Fibroblast of villous mesenchyme (primary cell): ENCODE data around the gene DUSP1. TPM values are rescaled to one million over a fixed set of nuclear protein-coding genes. Genes with fewer than 3 reads are reported as not detected.
A peak's percentile ranks its signal among the peaks of the same experiment; 100 is the strongest.
"Not testable (repeated sequence)": the region's sequence is repeated elsewhere in the genome, so short reads cannot be mapped to it uniquely, and the experiment has no call there.

ENCODE experiments used
- DNase-seq: peaks from one replicate; pipeline ENCODE4 v3.0.0-alpha.2; 2010; ENCODE audit warnings: low read depth
- H3K4me3 ChIP-seq: 2 replicates; pipeline ENCODE4 v1.5.1; 2011; ENCODE audit warnings: low read depth, mild to moderate bottlenecking, low read length
- CTCF ChIP-seq: IDR thresholded peaks from 2 replicates; pipeline ENCODE4 v1.5.1; 2012; ENCODE audit warnings: low read depth, mild to moderate bottlenecking, low read length; ENCODE audit not compliant: insufficient read depth
- total RNA-seq: library from RNA; depleted of rRNA; stranded (reverse); fragments of >200 nt; gene quantifications from 2 replicates; pipeline ENCODE4 v1.2.3, GENCODE V29; 2012

DUSP1 gene
- total RNA-seq, 1 donor, result 246 TPM

DNA sequence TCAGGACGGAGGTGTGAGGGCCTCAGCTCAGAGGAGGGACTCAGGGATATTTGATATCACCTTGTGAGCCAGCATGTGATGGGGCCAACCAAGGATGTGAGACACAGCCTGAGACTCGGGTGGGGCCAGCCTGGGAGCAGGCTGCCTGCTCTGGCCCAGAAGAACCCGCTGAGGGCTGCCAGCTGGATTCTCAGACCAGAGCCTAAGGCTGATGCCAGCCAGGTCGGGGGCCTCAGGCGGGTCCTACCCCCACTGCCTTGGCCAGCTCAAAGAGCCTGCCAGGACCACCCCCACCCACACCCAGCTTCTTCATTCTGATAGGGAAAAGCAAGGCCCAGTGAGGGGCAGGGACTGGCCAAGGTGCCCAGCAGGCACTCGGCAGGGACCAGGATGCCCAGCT, 20.3 kb upstream of the DUSP1 start:
- no peak for DNase-seq
- H3K4me3 ChIP-seq, result no peak overlapping the region
- no peak for TF ChIP-seq CTCF

- no peak overlapping the region for H3K4me3 ChIP-seq
- no peak for TF ChIP-seq CTCF
- no peak for DNase-seq
Observed at GRCh38 chr5:172790496-172790889, 19.5 kb upstream of the DUSP1 start.

GRCh38 chr5:172789687-172790495, 18.9 kb upstream of the DUSP1 start:
- peak; percentile 70 for DNase-seq
- TF ChIP-seq CTCF, result no peak

GRCh38 chr5:172788771-172789686, 18.0 kb upstream of the DUSP1 start:
- peak; percentile 81 for DNase-seq
- TF ChIP-seq CTCF, result no peak
- H3K4me3 ChIP-seq, result no peak overlapping the region

More at GRCh38 chr5:172789687-172790495, 18.9 kb upstream of the DUSP1 start:
- no peak overlapping the region for H3K4me3 ChIP-seq

- not testable (repeated sequence) for DNase-seq, H3K4me3 ChIP-seq
Observed at GRCh38 chr5:172787538-172787937, 16.5 kb upstream of the DUSP1 start.

DNA sequence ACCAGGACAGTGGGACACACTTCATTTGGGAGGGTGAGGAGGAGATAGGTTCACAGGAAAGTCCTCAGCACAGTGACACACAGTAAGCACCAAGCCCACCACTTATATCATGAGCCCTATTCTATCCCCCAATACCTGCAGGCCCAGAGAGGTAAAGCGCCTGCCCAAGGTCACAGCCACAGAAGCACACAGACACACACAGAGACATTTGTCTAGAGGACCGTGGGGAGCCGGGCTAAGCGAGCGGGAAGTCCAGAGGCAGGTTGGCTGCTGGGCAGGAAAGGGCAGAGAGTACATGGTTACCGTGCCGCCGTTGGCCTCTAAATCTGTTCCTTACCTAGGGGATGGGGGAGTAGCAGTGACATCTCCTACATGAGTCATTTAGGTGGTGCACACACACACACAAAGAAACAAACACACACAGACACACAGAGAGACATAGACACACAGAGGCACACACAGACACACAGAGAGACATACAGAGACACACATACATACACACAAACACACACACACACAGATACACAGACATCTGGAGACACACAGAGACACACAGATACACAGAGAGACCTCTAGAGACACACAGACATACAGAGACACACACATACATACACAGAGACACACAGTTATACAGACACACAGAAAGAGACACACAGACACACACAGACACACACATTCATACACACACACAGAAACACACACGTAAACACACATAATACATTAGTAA, 15.9 kb upstream of the DUSP1 start:
- H3K4me3 ChIP-seq, result no peak overlapping the region
- TF ChIP-seq CTCF, result no peak
- no peak for DNase-seq
